A673 (cell line): ENCODE results near the gene GALNT7. TPM values are rescaled to one million over a fixed set of nuclear protein-coding genes. Genes with fewer than 3 reads are reported as not detected.

Experiments used
- BruUV-seq: library from RNA; stranded (reverse); fragments of 400-500 nt; replicated peaks from 2 replicates; lab custom pipeline; 2021; lab: Mats Ljungman, UMichigan
- CTCF ChIA-PET: fragments of 300-600 bp; sonication (Branson Sonifier 250); formaldehyde crosslinking; loops from one replicate; lab custom pipeline; 2022; ENCODE audit warnings: antibody characterized with exemption; lab: Charles Lee
- POLR2A ChIA-PET: fragments of 300-600 bp; sonication (Branson Sonifier 250); formaldehyde crosslinking; loops from one replicate; lab custom pipeline; 2022; ENCODE audit warnings: antibody characterized with exemption; ENCODE audit not compliant: low non-redundant PET; lab: Charles Lee
- DNase-seq: peaks from one replicate; pipeline ENCODE4 v3.0.0-alpha.2; 2015; ENCODE audit warnings: low spot score
- H3K27ac ChIP-seq: fragments of 200-600 bp; sonication (generic); 2 replicates; pipeline ENCODE4 v1.5.1; 2016; ENCODE audit warnings: mixed run types, low read depth, mild to moderate bottlenecking, mixed read lengths, antibody characterized with exemption, low read length; ENCODE audit not compliant: poor library complexity, severe bottlenecking
- H3K27me3 ChIP-seq: fragments of 200-600 bp; sonication (generic); replicated peaks from 2 replicates; pipeline ENCODE4 v1.6.1; 2017; ENCODE audit warnings: mixed run types, low read depth, mild to moderate bottlenecking, mixed read lengths, antibody characterized with exemption, low read length; ENCODE audit not compliant: insufficient read depth, poor library complexity
- H3K36me3 ChIP-seq: fragments of 200-600 bp; sonication (generic); 2 replicates; pipeline ENCODE4 v1.6.1; 2016; ENCODE audit warnings: mixed run types, mild to moderate bottlenecking, mixed read lengths, antibody characterized with exemption, low read length; ENCODE audit not compliant: insufficient read depth, poor library complexity, severe bottlenecking
- H3K4me1 ChIP-seq: fragments of 200-600 bp; sonication (generic); 2 replicates; pipeline ENCODE4 v1.6.1; 2017; ENCODE audit warnings: mixed run types, mild to moderate bottlenecking, mixed read lengths, antibody characterized with exemption, low read length; ENCODE audit not compliant: insufficient read depth, poor library complexity, severe bottlenecking
- H3K4me3 ChIP-seq: fragments of 200-600 bp; sonication (generic); 2 replicates; pipeline ENCODE4 v1.5.1; 2016; ENCODE audit warnings: low read depth, mixed run types, mild to moderate bottlenecking, mixed read lengths, low read length; ENCODE audit not compliant: poor library complexity, severe bottlenecking
- H3K9me3 ChIP-seq: fragments of 200-600 bp; sonication (generic); 2 replicates; pipeline ENCODE4 v1.6.1; 2016; ENCODE audit warnings: mixed run types, low read depth, mild to moderate bottlenecking, mixed read lengths, antibody characterized with exemption, low read length; ENCODE audit not compliant: poor library complexity, severe bottlenecking
- CTCF ChIP-seq: fragments of 300-800, 200-600 bp; sonication (generic); conservative IDR thresholded peaks from 2 replicates; pipeline ENCODE4 v1.5.1; 2017; ENCODE audit warnings: low read depth, mild to moderate bottlenecking, antibody characterized with exemption, low read length, moderate library complexity, mixed read lengths
- EZH2 ChIP-seq: fragments of 200-600 bp; sonication (generic); IDR thresholded peaks from 2 replicates; pipeline ENCODE4 v1.6.1; 2017; ENCODE audit warnings: borderline replicate concordance, low read depth, mild to moderate bottlenecking, mixed read lengths, antibody characterized with exemption, low read length; ENCODE audit not compliant: poor library complexity, severe bottlenecking
- intact Hi-C: fragments of 100-400 bp; cut with micrococcal nuclease; formaldehyde crosslinking; loops from one replicate; pipeline ENCODE4 v1.10.0; 2022; ENCODE audit not compliant: unreplicated experiment
- total RNA-seq: library from RNA; stranded (reverse); gene quantifications from 2 replicates; pipeline ENCODE4 v1.2.3, GENCODE V29; 2021

GALNT7 gene
- total RNA-seq, 1 experiment from 2014 or later: 89.7 TPM

- Histone ChIP-seq H3K36me3 (peaks cover 4% of the 10 kb centered on the region), H3K27me3 (no peaks in the 10 kb centered on the region), H3K4me1 (no peaks in the 10 kb centered on the region), H3K27ac (no peak overlapping the region), H3K4me3 (no peak overlapping the region), H3K9me3 (peaks cover 7% of the 10 kb centered on the region)
- CTCF ChIA-PET: no interaction called here
- POLR2A ChIA-PET: no interaction called here
- intact Hi-C loops: no loop called here
- no TSS peak for BruUV-seq
- no peak for TF ChIP-seq CTCF
- no peak for DNase-seq
Observed at GRCh38 chr4:173200103-173200884, 31.7 kb downstream of the GALNT7 start.

GRCh38 chr4:173202395-173202794, 33.8 kb downstream of the GALNT7 start:
- ChIA-PET POLR2A (no interaction called here), CTCF (no interaction called here)
- DNase-seq: no peak
- Histone ChIP-seq H3K36me3 (peaks cover 4% of the 10 kb centered on the region), H3K4me3 (no peak overlapping the region), H3K27ac (no peak overlapping the region), H3K27me3 (no peaks in the 10 kb centered on the region), H3K9me3 (peaks cover 7% of the 10 kb centered on the region), H3K4me1 (no peaks in the 10 kb centered on the region)
- no TSS peak for BruUV-seq
- intact Hi-C loops: no loop called here
- TF ChIP-seq CTCF: no peak
- no peak for TF ChIP-seq EZH2

- Histone ChIP-seq H3K27me3 (no peaks in the 10 kb centered on the region), H3K9me3 (peaks cover 7% of the 10 kb centered on the region), H3K4me1 (peaks cover 3% of the 10 kb centered on the region), H3K4me3 (no peak overlapping the region), H3K27ac (no peak overlapping the region), H3K36me3 (peaks cover 4% of the 10 kb centered on the region)
- no peak for DNase-seq
- BruUV-seq: no TSS peak
- no peak for TF ChIP-seq EZH2
- no peak for TF ChIP-seq CTCF
- POLR2A ChIA-PET: no interaction called here
- intact Hi-C loops: no loop called here
- CTCF ChIA-PET: no interaction called here
Observed at GRCh38 chr4:173205656-173206055, 37.0 kb downstream of the GALNT7 start.
